Fibroblast of lung (primary cell): Measurements from ENCODE around the gene VTI1A. TPM values are rescaled to one million over a fixed set of nuclear protein-coding genes. Genes with fewer than 3 reads are reported as not detected.
A peak's percentile ranks its signal among the peaks of the same experiment; 100 is the strongest.

Source experiments
- DNase-seq, 2 donors: peaks; one replicate each; pipeline versions ENCODE4 v3.0.0 to v3.0.0-alpha.2; 2010; ENCODE audit warnings: low read depth in 2 of 2
- H2AFZ ChIP-seq: 2 replicates; pipeline ENCODE4 v1.5.1; 2012; ENCODE audit warnings: low read length, control low read depth, inconsistent platforms
- H3K27ac ChIP-seq: 2 replicates; pipeline ENCODE4 v1.5.1; 2011; ENCODE audit warnings: low read length, control low read depth; ENCODE audit not compliant: insufficient read depth
- H3K27me3 ChIP-seq: 2 replicates; pipeline ENCODE4 v1.5.1; 2011; ENCODE audit warnings: mild to moderate bottlenecking, low read length; ENCODE audit not compliant: control insufficient read depth, insufficient read depth
- H3K36me3 ChIP-seq: 2 replicates; pipeline ENCODE4 v1.5.1; 2011; ENCODE audit warnings: low read length; ENCODE audit not compliant: control insufficient read depth, insufficient read depth
- H3K4me1 ChIP-seq: 2 replicates; pipeline ENCODE4 v1.5.1; 2011; ENCODE audit warnings: low read length; ENCODE audit not compliant: control insufficient read depth, insufficient read depth; ENCODE audit errors: extremely low read depth
- H3K4me2 ChIP-seq: 2 replicates; pipeline ENCODE4 v1.5.1; 2011; ENCODE audit warnings: low read length, control low read depth; ENCODE audit not compliant: insufficient read depth; ENCODE audit errors: extremely low read depth
- H3K4me3 ChIP-seq, 4 experiments: fragments of 200-600 bp in 1 of 4; sonication (generic) in 1 of 4; replicated peaks in 1 of 4; 2 replicates each; pipeline ENCODE4 v1.5.1; 2011 to 2016; ENCODE audit warnings: low read length in 4 of 4, low read depth in 3 of 4, mild to moderate bottlenecking in 3 of 4, control low read depth in 2 of 4, inconsistent platforms in 1 of 4, mixed read lengths in 1 of 4; ENCODE audit not compliant: insufficient read depth in 1 of 4; ENCODE audit errors: control extremely low read depth in 1 of 4
- H3K79me2 ChIP-seq: 2 replicates; pipeline ENCODE4 v1.5.1; 2012; ENCODE audit warnings: mild to moderate bottlenecking, low read length, inconsistent platforms; ENCODE audit not compliant: control insufficient read depth, insufficient read depth
- H3K9ac ChIP-seq: 2 replicates; pipeline ENCODE4 v1.5.1; 2011; ENCODE audit warnings: mild to moderate bottlenecking, low read length, control low read depth; ENCODE audit not compliant: insufficient read depth
- H3K9me3 ChIP-seq: 2 replicates; pipeline ENCODE4 v1.5.1; 2012; ENCODE audit warnings: low read depth, low read length; ENCODE audit not compliant: control insufficient read depth, insufficient read depth
- H4K20me1 ChIP-seq: 2 replicates; pipeline ENCODE4 v1.5.1; 2011; ENCODE audit warnings: low read length; ENCODE audit not compliant: control insufficient read depth, insufficient read depth; ENCODE audit errors: extremely low read depth
- EZH2 ChIP-seq: IDR thresholded peaks from 2 replicates; pipeline ENCODE4 v1.5.1; 2012; ENCODE audit warnings: low read length, control low read depth, mild to moderate bottlenecking; ENCODE audit errors: missing control alignments
- polyA plus RNA-seq, 2 donors: library from polyadenylated mRNA; depleted of rRNA in 1 of 2; stranded (reverse) in 1 of 2; unstranded in 1 of 2; fragments of >200 nt; gene quantifications; 2 replicates each; pipeline ENCODE4 v1.2.1, GENCODE V29; 2011 to 2012; ENCODE audit warnings: missing spikeins in 1 of 2
- total RNA-seq: library from RNA; depleted of rRNA; stranded (reverse); fragments of >200 nt; gene quantifications from 2 replicates; pipeline ENCODE4 v1.2.1, GENCODE V29; 2014
- TF ChIP-seq, protein P1 (sequence below), 2 donors: IDR thresholded peaks in 1 of 2; conservative IDR thresholded peaks in 1 of 2; 1 replicate in 1 of 2; 2 replicates in 1 of 2; pipeline ENCODE4 v1.5.1; 2011 to 2012; ENCODE audit warnings: low read length in 2 of 2, control low read depth in 1 of 2, inconsistent platforms in 1 of 2, low read depth in 1 of 2, mild to moderate bottlenecking in 1 of 2

Gene VTI1A
- total and polyA plus RNA-seq, 2 donors (not counting 1 experiment from before 2014, with no cell fraction given): 19.1 to 30.9 TPM

DNA sequence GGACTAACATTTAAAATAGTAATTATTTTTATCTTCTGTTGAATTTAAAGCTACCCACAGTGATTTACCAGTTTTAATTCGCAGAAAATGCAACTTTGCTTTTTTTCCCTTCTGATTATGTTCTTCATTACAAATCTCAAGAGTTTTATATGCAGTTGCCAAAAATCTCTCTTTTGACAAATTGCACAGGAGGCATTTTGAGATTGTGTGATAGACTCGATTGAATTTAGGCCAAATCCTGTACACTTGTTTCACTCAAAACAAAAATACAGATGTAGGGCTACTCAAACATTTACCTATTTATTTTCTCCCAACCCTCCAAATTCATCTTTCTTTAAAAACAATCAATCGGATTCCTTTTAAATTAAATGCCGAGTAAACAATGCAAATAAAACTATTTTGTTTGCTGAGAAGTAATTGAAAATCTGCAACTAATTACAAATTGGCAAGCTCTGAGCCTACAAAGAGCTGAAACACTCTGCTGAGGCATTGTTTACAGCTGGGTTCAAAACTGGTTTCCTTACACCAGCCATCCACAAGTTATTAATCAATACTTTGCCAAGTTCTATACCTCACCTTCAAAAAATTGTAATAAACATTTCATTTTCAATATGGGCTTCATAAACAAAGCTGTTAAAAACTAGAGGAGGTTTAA, 288.2 kb downstream of the VTI1A start:
- no peaks in the 10 kb centered on the region for H3K4me1 ChIP-seq
- no peak for TF ChIP-seq EZH2
- TF ChIP-seq, protein P1, sequence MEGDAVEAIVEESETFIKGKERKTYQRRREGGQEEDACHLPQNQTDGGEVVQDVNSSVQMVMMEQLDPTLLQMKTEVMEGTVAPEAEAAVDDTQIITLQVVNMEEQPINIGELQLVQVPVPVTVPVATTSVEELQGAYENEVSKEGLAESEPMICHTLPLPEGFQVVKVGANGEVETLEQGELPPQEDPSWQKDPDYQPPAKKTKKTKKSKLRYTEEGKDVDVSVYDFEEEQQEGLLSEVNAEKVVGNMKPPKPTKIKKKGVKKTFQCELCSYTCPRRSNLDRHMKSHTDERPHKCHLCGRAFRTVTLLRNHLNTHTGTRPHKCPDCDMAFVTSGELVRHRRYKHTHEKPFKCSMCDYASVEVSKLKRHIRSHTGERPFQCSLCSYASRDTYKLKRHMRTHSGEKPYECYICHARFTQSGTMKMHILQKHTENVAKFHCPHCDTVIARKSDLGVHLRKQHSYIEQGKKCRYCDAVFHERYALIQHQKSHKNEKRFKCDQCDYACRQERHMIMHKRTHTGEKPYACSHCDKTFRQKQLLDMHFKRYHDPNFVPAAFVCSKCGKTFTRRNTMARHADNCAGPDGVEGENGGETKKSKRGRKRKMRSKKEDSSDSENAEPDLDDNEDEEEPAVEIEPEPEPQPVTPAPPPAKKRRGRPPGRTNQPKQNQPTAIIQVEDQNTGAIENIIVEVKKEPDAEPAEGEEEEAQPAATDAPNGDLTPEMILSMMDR (conservative IDR thresholded peaks at IDR 0.05 in 1 of 2, IDR thresholded peaks at IDR 0.05 in 1 of 2; ENCODE audit: low read depth in 1 of 2, low read length in 2 of 2): no peak
- H3K36me3 ChIP-seq: no peaks in the 10 kb centered on the region
- no peak overlapping the region for H3K9ac ChIP-seq
- no peaks in the 10 kb centered on the region for H3K9me3 ChIP-seq
- H3K27me3 ChIP-seq: no peaks in the 10 kb centered on the region
- no peak overlapping the region for H2AFZ ChIP-seq
- no peaks in the 10 kb centered on the region for H3K79me2 ChIP-seq
- no peak for DNase-seq
- no peak overlapping the region for H3K27ac ChIP-seq
- no peak overlapping the region for H3K4me2 ChIP-seq
- no peaks in the 10 kb centered on the region for H4K20me1 ChIP-seq
- no peak overlapping the region for H3K4me3 ChIP-seq

DNA sequence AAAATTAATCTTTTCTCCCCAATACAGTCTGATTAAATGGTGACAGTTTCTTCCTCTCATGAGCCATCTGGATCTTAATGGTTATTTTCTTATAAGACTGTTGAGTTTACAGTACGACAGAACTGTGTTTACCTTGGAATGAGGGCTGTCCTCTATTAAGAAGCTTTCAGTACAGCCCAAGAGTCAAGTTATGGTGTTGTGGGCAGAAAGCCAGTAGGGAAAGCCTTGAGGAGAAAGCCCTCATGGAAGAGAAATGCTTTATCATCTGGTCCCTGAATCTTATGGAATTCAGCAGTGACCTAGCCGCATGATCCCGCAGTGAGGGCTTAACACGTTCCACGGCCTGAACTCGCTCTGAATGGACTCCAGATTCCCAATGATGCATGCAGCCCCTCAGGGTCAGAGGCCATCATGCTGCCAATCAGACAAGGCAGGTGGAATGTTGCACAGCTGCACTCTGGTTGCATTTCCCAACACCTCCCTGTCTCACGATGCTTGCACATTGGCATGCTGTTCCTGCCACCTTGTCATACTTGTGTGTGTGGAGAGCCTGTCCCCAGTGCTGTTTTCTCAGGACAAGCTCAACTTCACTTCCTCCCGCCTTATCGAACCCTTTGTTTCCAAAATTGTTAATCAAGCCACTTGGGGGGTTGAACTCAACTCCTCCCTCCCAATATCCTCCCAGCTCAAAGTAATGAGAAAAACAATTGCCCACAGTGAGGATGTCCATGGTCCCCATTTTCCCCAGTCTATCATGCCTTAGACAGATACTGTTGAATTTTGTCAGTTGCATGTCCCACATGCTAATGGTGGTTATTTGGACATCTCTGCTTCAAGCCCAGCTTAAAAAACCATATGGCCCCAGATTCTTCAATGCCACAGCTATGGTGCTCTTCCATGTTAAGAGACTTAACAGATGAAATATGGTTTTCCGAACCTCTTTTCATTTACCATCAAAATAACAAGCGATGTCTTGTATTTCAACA, 291.9 kb downstream of the VTI1A start:
- Histone ChIP-seq H3K27ac (no peak overlapping the region), H3K4me1 (peaks cover 6% of the 10 kb centered on the region), H3K27me3 (no peaks in the 10 kb centered on the region), H3K9ac (no peak overlapping the region), H2AFZ (no peak overlapping the region), H3K36me3 (no peaks in the 10 kb centered on the region), H3K4me3 (no peak overlapping the region), H4K20me1 (no peaks in the 10 kb centered on the region), H3K79me2 (no peaks in the 10 kb centered on the region), H3K9me3 (no peaks in the 10 kb centered on the region), H3K4me2 (no peak overlapping the region)
- TF ChIP-seq, protein P1 (conservative IDR thresholded peaks at IDR 0.05 in 1 of 2, IDR thresholded peaks at IDR 0.05 in 1 of 2; ENCODE audit: low read depth in 1 of 2, low read length in 2 of 2): no peak
- TF ChIP-seq EZH2: no peak
- DNase-seq: peak; percentile 10 to 64

DNA sequence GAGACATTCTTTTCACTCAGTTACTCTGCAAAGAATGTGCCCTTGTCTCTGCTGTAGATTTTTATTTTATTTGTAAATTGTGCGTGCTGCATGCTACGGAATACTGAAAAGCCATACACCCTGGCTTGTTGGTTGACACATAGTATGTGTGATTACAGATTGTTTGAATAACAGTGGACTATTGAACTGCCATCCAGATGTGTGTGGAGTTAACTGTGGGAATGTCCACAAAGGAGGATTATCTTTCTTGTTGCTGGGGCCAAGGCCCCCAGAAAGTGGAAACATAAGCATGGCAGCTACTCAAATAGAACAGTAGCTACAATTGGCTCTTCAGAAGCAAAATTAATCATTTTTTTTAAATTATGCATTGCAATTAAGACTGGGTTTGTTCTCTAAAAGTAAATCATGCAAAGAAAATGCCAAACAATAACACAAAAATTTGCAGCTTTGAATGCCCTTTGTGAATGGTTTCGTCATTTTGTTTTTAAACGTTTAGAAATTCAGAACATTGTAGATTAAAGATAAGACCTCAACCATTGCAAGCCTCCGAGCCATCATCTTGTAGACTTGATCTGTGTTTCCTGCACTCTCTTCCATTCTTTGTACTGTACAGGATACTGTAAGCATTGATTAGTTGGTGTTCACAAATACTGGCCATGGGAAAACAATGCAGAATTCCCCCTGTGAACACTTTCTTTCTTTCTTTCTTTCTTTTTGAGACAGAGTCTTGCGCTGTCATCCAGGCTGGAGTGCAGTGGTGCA, 292.8 kb downstream of the VTI1A start:
- no peak overlapping the region for H3K9ac ChIP-seq
- H3K79me2 ChIP-seq: no peaks in the 10 kb centered on the region
- no peak overlapping the region for H3K4me2 ChIP-seq
- DNase-seq: no peak
- H3K9me3 ChIP-seq: no peaks in the 10 kb centered on the region
- no peak overlapping the region for H3K27ac ChIP-seq
- no peaks in the 10 kb centered on the region for H3K27me3 ChIP-seq
- TF ChIP-seq EZH2: no peak
- TF ChIP-seq, protein P1 (conservative IDR thresholded peaks at IDR 0.05 in 1 of 2, IDR thresholded peaks at IDR 0.05 in 1 of 2; ENCODE audit: low read depth in 1 of 2, low read length in 2 of 2): no peak
- H4K20me1 ChIP-seq: no peaks in the 10 kb centered on the region
- peaks cover 6% of the 10 kb centered on the region for H3K4me1 ChIP-seq
- H2AFZ ChIP-seq: no peak overlapping the region
- no peaks in the 10 kb centered on the region for H3K36me3 ChIP-seq
- H3K4me3 ChIP-seq: no peak overlapping the region
